Hippocampal formation (tissue), 2 donors: Measurements from ENCODE around the gene RNF150.
A peak's percentile ranks its signal among the peaks of the same experiment; 100 is the strongest.
"Not testable (repeated sequence)": the region's sequence is repeated elsewhere in the genome, so short reads cannot be mapped to it uniquely, and the experiment has no call there.

Experiments used
- DNase-seq, 2 donors: peaks; one replicate each; lab custom pipeline; 2025; lab: John Stamatoyannopoulos, UW

The RNF150 gene

GRCh38 chr4:140862177-140862442 is 271.2 kb downstream of the RNF150 start:
- DNase-seq: no peak

- peak; percentile 61 to 87 for DNase-seq
Observed at GRCh38 chr4:140861359-140862176, 271.7 kb downstream of the RNF150 start.

- no peak for DNase-seq
Observed at GRCh38 chr4:140858897-140859296, 274.4 kb downstream of the RNF150 start.

- DNase-seq: no peak
Observed at GRCh38 chr4:140857111-140857510, 276.2 kb downstream of the RNF150 start.

- no peak for DNase-seq
Observed at GRCh38 chr4:140856621-140857062, 276.6 kb downstream of the RNF150 start.

GRCh38 chr4:140854168-140854567 is 279.1 kb downstream of the RNF150 start:
- DNase-seq: no peak

- DNase-seq: no peak
Observed at GRCh38 chr4:140851804-140852203, 281.5 kb downstream of the RNF150 start.

- DNase-seq: peak in 1 of 2 donors; percentile 56
Observed at GRCh38 chr4:140851032-140851636, 282.1 kb downstream of the RNF150 start.

GRCh38 chr4:140849526-140849925 is 283.7 kb downstream of the RNF150 start:
- DNase-seq: no peak

GRCh38 chr4:140846736-140847135 is 286.5 kb downstream of the RNF150 start:
- no peak for DNase-seq

- DNase-seq: no peak
Observed at GRCh38 chr4:140844061-140844460, 289.2 kb downstream of the RNF150 start.

GRCh38 chr4:140841186-140841585 is 292.1 kb downstream of the RNF150 start:
- DNase-seq: no peak

GRCh38 chr4:140839888-140840790 is 293.1 kb downstream of the RNF150 start:
- no peak for DNase-seq

- DNase-seq: no peak
Observed at GRCh38 chr4:140839406-140839805, 293.9 kb downstream of the RNF150 start.

GRCh38 chr4:140837736-140838135 is 295.5 kb downstream of the RNF150 start:
- DNase-seq: no peak

GRCh38 chr4:140834839-140835495 is 298.3 kb downstream of the RNF150 start:
- no peak for DNase-seq

- no peak for DNase-seq
Observed at GRCh38 chr4:140833280-140833679, 300.0 kb downstream of the RNF150 start.

GRCh38 chr4:140829825-140830224 is 303.4 kb downstream of the RNF150 start:
- DNase-seq: no peak

- no peak for DNase-seq
Observed at GRCh38 chr4:140826701-140827027, 306.6 kb downstream of the RNF150 start.

GRCh38 chr4:140820520-140820919 is 312.7 kb downstream of the RNF150 start:
- DNase-seq: not testable (repeated sequence)

GRCh38 chr4:140819610-140820009 is 313.7 kb downstream of the RNF150 start:
- DNase-seq: no peak

GRCh38 chr4:140818433-140818832 is 314.8 kb downstream of the RNF150 start:
- no peak for DNase-seq
